Subcutaneous adipose tissue (tissue), 4 donors: ENCODE data around the gene ACACB. TPM values are rescaled to one million over a fixed set of nuclear protein-coding genes. Genes with fewer than 3 reads are reported as not detected.

ENCODE experiments used
- CTCF ChIP-seq: fragments of 450-650 bp; IDR thresholded peaks from one replicate; pipeline ENCODE4 v1.5.1; 2016; ENCODE audit warnings: low read depth, mild to moderate bottlenecking, control low read depth, antibody characterized with exemption, moderate library complexity
- total RNA-seq, 4 donors: library from RNA; depleted of rRNA; stranded (reverse); fragments of >200 nt; gene quantifications; one replicate each; pipeline ENCODE4 v1.1.0, GENCODE V29; 2016

ACACB gene
- total RNA-seq, 4 donors from 2014 or later = 798 to 3,288 (median 1,277) TPM

GRCh38 chr12:109112720-109113465 is 3.5 kb upstream of the ACACB start:
- no peak for TF ChIP-seq CTCF

DNA sequence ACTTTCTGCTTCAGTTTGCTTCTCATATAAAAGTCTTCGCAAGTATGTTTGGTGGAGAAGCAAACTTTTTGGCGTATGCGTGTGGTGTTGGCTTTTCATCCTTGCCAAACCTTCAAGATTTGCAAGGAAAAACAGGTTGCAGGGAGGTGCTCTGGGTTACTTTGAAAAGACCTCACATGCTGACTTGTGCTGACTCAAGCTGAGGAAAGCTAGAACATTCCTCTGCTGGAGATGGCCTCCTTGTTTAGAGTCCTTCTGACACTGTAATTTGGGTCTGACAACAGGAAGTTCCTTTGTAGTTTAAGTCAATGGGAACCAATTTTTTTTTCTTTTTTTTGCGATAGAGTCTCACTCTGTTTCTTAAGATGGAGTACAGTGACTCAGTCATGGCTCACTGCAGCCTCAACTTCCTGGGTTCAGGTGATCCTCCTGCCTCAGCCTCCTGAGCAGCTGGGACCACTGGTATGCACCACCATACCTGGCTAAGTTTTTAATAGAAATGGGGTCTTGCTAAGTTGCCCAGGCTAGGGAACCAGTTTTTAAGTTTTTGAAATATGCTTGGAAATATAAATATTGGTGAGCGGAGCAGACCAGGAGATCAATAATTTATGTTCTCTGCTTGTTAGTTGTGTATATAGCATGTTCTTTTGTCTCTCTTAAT is 2.6 kb upstream of the ACACB start:
- no peak for TF ChIP-seq CTCF

- no peak for TF ChIP-seq CTCF
Observed at GRCh38 chr12:109114644-109115043, 1.7 kb upstream of the ACACB start.

DNA sequence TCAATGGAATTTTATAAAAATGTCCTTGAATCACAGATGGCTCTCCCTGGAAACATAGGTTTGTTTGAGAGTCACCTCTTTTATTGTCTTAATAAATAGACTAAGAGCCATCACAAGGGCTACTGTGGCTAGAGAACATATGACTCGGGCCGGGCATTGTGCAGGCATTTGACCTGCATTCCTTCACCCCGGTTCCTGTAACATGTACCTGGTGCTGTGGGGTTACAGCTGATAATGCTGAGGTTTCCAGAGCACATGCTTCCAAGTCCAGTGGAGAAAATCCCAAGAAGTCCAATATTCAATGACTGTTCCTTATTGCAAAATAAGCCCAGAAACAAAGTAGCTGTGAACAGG is 1.0 kb upstream of the ACACB start:
- no peak for TF ChIP-seq CTCF

DNA sequence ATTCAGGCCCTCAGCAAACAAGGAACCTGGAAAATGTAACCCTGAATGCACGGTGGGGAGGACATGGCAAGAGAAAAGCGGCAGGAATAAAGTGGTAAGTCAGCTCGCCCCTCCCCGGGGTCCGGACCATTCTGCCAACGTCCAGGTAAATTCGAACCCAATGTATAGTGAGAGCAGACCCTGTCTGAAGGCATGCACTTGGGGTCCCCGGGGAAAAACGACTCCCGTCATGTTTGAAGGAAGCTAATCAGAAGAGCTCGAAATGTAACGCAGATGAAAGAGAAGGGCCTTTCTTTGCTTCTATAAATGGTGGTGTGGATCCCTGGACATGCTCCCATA is 193 bp downstream of the ACACB start:
- TF ChIP-seq CTCF = no peak

GRCh38 chr12:109120095-109120494 is 3.7 kb downstream of the ACACB start:
- TF ChIP-seq CTCF = no peak

- no peak for TF ChIP-seq CTCF
Observed at GRCh38 chr12:109120557-109120956, 4.2 kb downstream of the ACACB start.
